CD4-positive, alpha-beta T cell (primary cell): ENCODE results near the gene INSR. TPM values are rescaled to one million over a fixed set of nuclear protein-coding genes. Genes with fewer than 3 reads are reported as not detected.
"Not testable (repeated sequence)": the region's sequence is repeated elsewhere in the genome, so short reads cannot be mapped to it uniquely, and the experiment has no call there.

Experiments
- ATAC-seq: fragments of 200-7000 bp; cut with Tn5 transposase; one replicate; pipeline ENCODE4 v1.10.0; 2022; ENCODE audit warnings: mild to moderate bottlenecking; ENCODE audit not compliant: poor library complexity
- CTCF ChIA-PET: fragments of 350-600 bp; sonication (Branson Sonifier 250); formaldehyde crosslinking; loops from one replicate; lab custom pipeline; 2021; ENCODE audit warnings: antibody characterized with exemption, inconsistent platforms; lab: Charles Lee
- POLR2A ChIA-PET: fragments of 350-600 bp; sonication (Branson Sonifier 250); formaldehyde crosslinking; loops from one replicate; lab custom pipeline; 2021; ENCODE audit warnings: antibody characterized with exemption, inconsistent platforms; lab: Charles Lee
- DNase-seq, 14 experiments: peaks; one replicate each; pipeline ENCODE4 v3.0.0-alpha.2; 2013 to 2020; ENCODE audit warnings: mixed read lengths in 2 of 14
- H3K27ac ChIP-seq, 2 donors: one replicate each; pipeline versions ENCODE4 v1.5.1 to v1.7.0; 2013; ENCODE audit warnings: low read length in 2 of 2, low read depth in 1 of 2, mild to moderate bottlenecking in 1 of 2
- H3K27me3 ChIP-seq, 2 experiments: 1 replicate in 1 of 2; 2 replicates in 1 of 2; pipeline versions ENCODE4 v1.6.1 to v1.7.0; 2013; ENCODE audit warnings: low read length in 2 of 2, control low read depth in 1 of 2, mild to moderate bottlenecking in 1 of 2, moderate library complexity in 1 of 2; ENCODE audit not compliant: insufficient read depth in 2 of 2, control insufficient read depth in 1 of 2
- H3K36me3 ChIP-seq: one replicate; pipeline ENCODE4 v1.6.1; 2013; ENCODE audit warnings: low read length, control low read depth; ENCODE audit not compliant: insufficient read depth
- H3K4me1 ChIP-seq: one replicate; pipeline ENCODE4 v1.6.1; 2013; ENCODE audit warnings: low read length, control low read depth; ENCODE audit not compliant: insufficient read depth
- H3K4me3 ChIP-seq: one replicate; pipeline ENCODE4 v1.5.1; 2013; ENCODE audit warnings: mild to moderate bottlenecking, low read length, moderate library complexity
- H3K9me3 ChIP-seq, 2 experiments: 1 replicate in 1 of 2; 2 replicates in 1 of 2; pipeline versions ENCODE4 v1.6.1 to v1.7.0; 2013; ENCODE audit warnings: low read length in 2 of 2, mild to moderate bottlenecking in 2 of 2, control low read depth in 1 of 2, moderate library complexity in 1 of 2; ENCODE audit not compliant: control insufficient read depth in 1 of 2, insufficient read depth in 1 of 2
- H3K27ac Mint-ChIP-seq: one replicate; pipeline ENCODE4 v1.8.0; 2020; ENCODE audit warnings: mixed read lengths
- H3K27me3 Mint-ChIP-seq: one replicate; pipeline ENCODE4 v1.8.0; 2021; ENCODE audit warnings: mixed read lengths
- H3K36me3 Mint-ChIP-seq: one replicate; pipeline ENCODE4 v1.8.0; 2021; ENCODE audit warnings: low read depth, mixed read lengths
- H3K4me1 Mint-ChIP-seq: one replicate; pipeline ENCODE4 v1.8.0; 2021; ENCODE audit warnings: low read depth, mixed read lengths
- H3K4me3 Mint-ChIP-seq: one replicate; pipeline ENCODE4 v1.8.0; 2020; ENCODE audit warnings: mild to moderate bottlenecking, mixed read lengths
- H3K9me3 Mint-ChIP-seq: one replicate; pipeline ENCODE4 v1.8.0; 2020; ENCODE audit warnings: mixed read lengths
- intact Hi-C, 2 experiments: fragments of 100-400 bp; cut with DNase I in 1 of 2; cut with micrococcal nuclease in 1 of 2; formaldehyde crosslinking; loops; one replicate each; pipeline versions ENCODE4 v1.15.1 to v1.9.0; 2023 to 2025; cut with DNase I, micrococcal nuclease
- total RNA-seq, 174 experiments: library from RNA in 2 of 174; stranded (reverse) in 2 of 174; gene quantifications; one replicate each; pipeline ENCODE4 v1.2.3 and lab custom pipeline; 2021 to 2026
- TF ChIP-seq, protein P1 (sequence below): fragments of 200-600 bp; IDR thresholded peaks from one replicate; pipeline ENCODE4 v1.8.0; 2022; ENCODE audit warnings: antibody characterized with exemption, mild to moderate bottlenecking

Gene INSR
- total RNA-seq, 2 experiments from 2014 or later, result 1.8 to 3.0 TPM

DNA sequence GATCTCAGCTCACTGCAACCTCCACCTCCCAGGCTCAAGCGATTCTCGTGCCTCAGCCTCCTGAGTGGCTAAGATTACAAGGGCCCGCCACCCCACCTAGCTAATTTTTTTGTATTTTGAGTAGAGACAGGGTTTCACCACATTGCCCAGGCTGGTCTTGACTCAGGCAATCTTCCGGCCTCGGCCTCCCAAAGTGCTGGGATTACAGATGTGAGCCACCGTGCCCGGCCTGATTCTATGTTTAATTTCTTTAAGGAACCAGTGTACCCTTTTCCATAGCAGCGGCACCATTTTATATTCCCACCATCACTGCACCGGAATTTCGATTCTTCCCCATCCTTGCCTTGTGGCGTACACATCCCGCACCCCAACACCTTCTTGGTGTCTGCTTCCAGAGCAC lies 17.7 kb upstream of the INSR start:
- ChIA-PET POLR2A (no interaction called here), CTCF (interaction anchor here (0.6 kb wide), 1 partner anchor 24 kb away, joined by 3 read pairs; no protein-coding TSS in a partner anchor)
- H3K36me3 Mint-ChIP-seq, result no peaks in the 10 kb centered on the region
- Histone ChIP-seq H3K27ac (no peak overlapping the region), H3K36me3 (no peaks in the 10 kb centered on the region), H3K4me1 (no peaks in the 10 kb centered on the region), H3K4me3 (no peak overlapping the region), H3K27me3 (no peaks in the 10 kb centered on the region), H3K9me3 (peaks cover 0 to 6% of the 10 kb centered on the region in 2 experiments)
- no peak overlapping the region for H3K27ac Mint-ChIP-seq
- H3K27me3 Mint-ChIP-seq, result no peaks in the 10 kb centered on the region
- TF ChIP-seq, protein P1, sequence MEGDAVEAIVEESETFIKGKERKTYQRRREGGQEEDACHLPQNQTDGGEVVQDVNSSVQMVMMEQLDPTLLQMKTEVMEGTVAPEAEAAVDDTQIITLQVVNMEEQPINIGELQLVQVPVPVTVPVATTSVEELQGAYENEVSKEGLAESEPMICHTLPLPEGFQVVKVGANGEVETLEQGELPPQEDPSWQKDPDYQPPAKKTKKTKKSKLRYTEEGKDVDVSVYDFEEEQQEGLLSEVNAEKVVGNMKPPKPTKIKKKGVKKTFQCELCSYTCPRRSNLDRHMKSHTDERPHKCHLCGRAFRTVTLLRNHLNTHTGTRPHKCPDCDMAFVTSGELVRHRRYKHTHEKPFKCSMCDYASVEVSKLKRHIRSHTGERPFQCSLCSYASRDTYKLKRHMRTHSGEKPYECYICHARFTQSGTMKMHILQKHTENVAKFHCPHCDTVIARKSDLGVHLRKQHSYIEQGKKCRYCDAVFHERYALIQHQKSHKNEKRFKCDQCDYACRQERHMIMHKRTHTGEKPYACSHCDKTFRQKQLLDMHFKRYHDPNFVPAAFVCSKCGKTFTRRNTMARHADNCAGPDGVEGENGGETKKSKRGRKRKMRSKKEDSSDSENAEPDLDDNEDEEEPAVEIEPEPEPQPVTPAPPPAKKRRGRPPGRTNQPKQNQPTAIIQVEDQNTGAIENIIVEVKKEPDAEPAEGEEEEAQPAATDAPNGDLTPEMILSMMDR, result no peak
- H3K4me1 Mint-ChIP-seq, result no peaks in the 10 kb centered on the region
- no peak for ATAC-seq
- intact Hi-C loops, result no loop called here
- DNase-seq, result no peak
- peaks cover 2% of the 10 kb centered on the region for H3K9me3 Mint-ChIP-seq
- H3K4me3 Mint-ChIP-seq, result no peak overlapping the region

DNA sequence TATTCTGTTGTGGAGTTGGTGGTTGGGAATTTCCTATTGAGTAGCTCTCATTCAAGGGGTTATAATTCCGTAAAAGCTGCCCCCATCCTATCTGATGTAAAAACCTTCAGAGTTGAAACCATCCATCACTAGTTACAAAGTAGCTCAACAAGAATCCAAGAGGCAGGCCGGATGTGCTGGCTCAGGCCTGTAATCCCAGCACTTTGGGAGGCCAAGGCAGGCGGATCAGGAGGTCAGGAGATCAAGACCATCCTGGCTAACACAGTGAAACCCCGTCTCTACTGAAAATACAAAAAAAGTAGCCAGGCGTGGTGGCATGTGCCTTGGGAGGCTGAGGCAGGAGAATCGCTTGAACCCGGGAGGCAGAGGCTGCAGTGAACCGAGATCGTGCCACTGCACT lies 14.1 kb upstream of the INSR start:
- H3K4me3 Mint-ChIP-seq, intact Hi-C loops, H3K36me3 Mint-ChIP-seq, H3K27me3 Mint-ChIP-seq, H3K27ac ChIP-seq, H3K4me1 Mint-ChIP-seq, H3K9me3 Mint-ChIP-seq, CTCF ChIA-PET, POLR2A ChIA-PET, H3K27ac Mint-ChIP-seq, ATAC-seq, H3K36me3 ChIP-seq, H3K27me3 ChIP-seq, H3K4me1 ChIP-seq, H3K9me3 ChIP-seq, H3K4me3 ChIP-seq, DNase-seq: not testable (repeated sequence)

DNA sequence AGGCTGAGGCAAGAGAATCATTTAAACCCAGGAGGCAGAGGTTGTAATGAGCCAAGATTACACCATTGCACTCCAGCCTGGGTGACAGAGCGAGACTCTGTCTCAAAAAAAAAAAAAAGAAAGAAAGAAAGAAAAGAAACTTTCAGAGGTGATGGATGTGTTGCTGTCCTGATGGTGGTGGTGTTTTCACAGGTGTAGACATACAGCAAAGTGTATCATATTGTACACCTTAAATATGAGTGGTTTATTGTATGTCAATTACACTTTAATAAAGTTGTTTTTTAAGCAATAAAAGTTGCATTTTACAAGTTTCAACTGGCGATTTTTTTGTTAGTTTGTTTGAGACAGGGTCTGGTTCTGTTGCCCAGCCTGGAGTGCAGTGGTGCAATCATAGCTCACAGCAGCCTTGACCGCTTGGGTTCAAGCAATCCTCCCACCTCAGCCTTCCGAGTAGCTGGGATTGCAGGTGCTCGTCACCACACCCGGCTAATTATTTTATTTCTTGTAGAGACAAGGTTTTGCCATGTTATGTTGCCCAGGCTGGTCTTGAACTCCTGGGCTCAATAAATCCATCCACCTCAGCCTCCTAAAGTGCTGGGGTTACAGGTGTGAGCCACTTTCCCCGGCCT lies 13.5 kb upstream of the INSR start:
- no peaks in the 10 kb centered on the region for H3K36me3 ChIP-seq
- H3K9me3 Mint-ChIP-seq, result no peaks in the 10 kb centered on the region
- no peaks in the 10 kb centered on the region for H3K36me3 Mint-ChIP-seq
- intact Hi-C loops, result no loop called here
- no peaks in the 10 kb centered on the region for H3K9me3 ChIP-seq
- no peaks in the 10 kb centered on the region for H3K27me3 ChIP-seq
- H3K27ac ChIP-seq, result no peak overlapping the region
- ChIA-PET POLR2A (interaction anchor here (0.9 kb wide), 1 partner anchor 41 kb away, joined by 3 read pairs; the partner anchor contains the start of gene ARHGEF18), CTCF (no interaction called here)
- DNase-seq, result no peak
- TF ChIP-seq, protein P1, result no peak
- no peaks in the 10 kb centered on the region for H3K4me1 ChIP-seq
- H3K4me1 Mint-ChIP-seq, result no peaks in the 10 kb centered on the region
- ATAC-seq, result no peak
- H3K4me3 Mint-ChIP-seq, result no peak overlapping the region
- no peak overlapping the region for H3K4me3 ChIP-seq
- H3K27me3 Mint-ChIP-seq, result no peaks in the 10 kb centered on the region
- H3K27ac Mint-ChIP-seq, result no peak overlapping the region

DNA sequence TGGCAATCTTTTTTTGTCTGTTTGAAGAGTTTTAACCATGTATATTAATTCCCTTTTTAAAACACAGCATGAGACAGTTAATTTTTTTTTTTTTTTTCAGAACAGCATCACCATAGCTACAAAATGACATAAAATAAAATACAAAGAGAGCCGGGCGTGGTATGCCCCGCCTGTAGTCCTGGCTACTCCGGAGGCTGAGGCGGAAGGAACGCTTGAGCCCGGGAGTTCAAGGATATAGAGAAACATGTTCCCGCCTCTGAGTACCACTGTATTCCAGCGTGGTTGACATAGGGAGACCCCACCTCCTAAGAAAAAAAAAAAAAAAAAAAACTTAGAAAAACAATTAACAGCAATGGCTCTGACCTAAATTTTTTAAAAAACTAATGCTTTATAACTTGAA lies 10.0 kb upstream of the INSR start:
- Histone ChIP-seq H3K27ac (no peak overlapping the region), H3K4me3 (no peak overlapping the region), H3K9me3 (no peaks in the 10 kb centered on the region), H3K27me3 (no peaks in the 10 kb centered on the region), H3K4me1 (no peaks in the 10 kb centered on the region), H3K36me3 (no peaks in the 10 kb centered on the region)
- Mint-ChIP-seq H3K4me3 (no peak overlapping the region), H3K27me3 (peaks cover 5% of the 10 kb centered on the region), H3K36me3 (no peaks in the 10 kb centered on the region), H3K27ac (no peak overlapping the region), H3K9me3 (no peaks in the 10 kb centered on the region), H3K4me1 (no peaks in the 10 kb centered on the region)
- ATAC-seq, result no peak
- no peak for DNase-seq
- intact Hi-C loops, result no loop called here
- ChIA-PET CTCF (no interaction called here), POLR2A (no interaction called here)
- TF ChIP-seq, protein P1, result no peak
